ENCODE data around the gene PLOD3. TPM values are rescaled to one million over a fixed set of nuclear protein-coding genes. Genes with fewer than 3 reads are reported as not detected.

Gene PLOD3
- total RNA-seq, 1 experiment from 2014 or later = 83.7 TPM

DNA sequence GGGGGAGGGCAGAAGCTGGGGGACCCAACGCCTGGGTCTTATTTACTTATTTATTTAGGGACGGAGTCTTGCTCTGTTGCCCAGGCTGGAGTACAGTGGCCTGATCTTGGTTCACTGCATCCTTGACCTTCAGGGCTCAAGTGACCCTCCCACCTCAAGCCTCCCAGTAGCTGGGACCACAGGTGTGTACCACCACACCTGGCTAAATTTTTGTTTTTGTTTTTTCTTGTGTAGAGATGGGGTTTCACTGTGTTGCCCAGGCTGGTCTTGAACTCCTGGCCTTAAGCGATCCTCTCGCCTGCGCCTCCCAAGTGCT, 14.8 kb downstream of the PLOD3 start:
- ChIA-PET RAD21 (ENCODE audit: low non-redundant PET in 1 of 2, low total read pairs in 2 of 2, uncharacterized antibody in 2 of 2, unreplicated experiment in 2 of 2) (no interaction called here), POLR2A (no interaction called here), CTCF (interaction anchor here (2.3 kb wide), 1 partner anchor 10 kb away, joined by 13 read pairs; no protein-coding TSS in a partner anchor)
- TF ChIP-seq TCF7L2 (IDR thresholded peaks at IDR 0.05; ENCODE audit: borderline replicate concordance, extremely low read depth, insufficient read depth, insufficient read length) = no peak
- TF ChIP-seq POLR2AphosphoS5 (IDR thresholded peaks at IDR 0.05; ENCODE audit: low read depth, low read length) = no peak
- TF ChIP-seq JUND (IDR thresholded peaks at IDR 0.05) = no peak
- no peak for TF ChIP-seq POLR2A (IDR thresholded peaks at IDR 0.05; ENCODE audit: borderline replicate concordance, extremely low read depth, insufficient read depth, insufficient read length)
- H3K79me2 ChIP-seq (ENCODE audit: insufficient read depth, low read length) = no peaks in the 10 kb centered on the region
- no peak for DNase-seq (ENCODE audit: low read depth, low spot score)
- H3K4me1 ChIP-seq (ENCODE audit: control insufficient read depth in 1 of 2, insufficient read depth in 2 of 2, low read length in 2 of 2) = peaks cover 0 to 8% of the 10 kb centered on the region in 2 experiments; a peak in 3 of 4 replicates
- H3K4me2 ChIP-seq (ENCODE audit: low read length) = no peak overlapping the region
- no peaks in the 10 kb centered on the region for H4K20me1 ChIP-seq (ENCODE audit: insufficient read depth)
- H3K27ac ChIP-seq (ENCODE audit: low read depth, low read length) = no peak overlapping the region
- H2AFZ ChIP-seq (ENCODE audit: low read depth, low read length, poor library complexity, severe bottlenecking) = no peak overlapping the region
- no peak for ATAC-seq
- H3K9me3 ChIP-seq (ENCODE audit: control insufficient read depth in 1 of 2, insufficient read depth in 1 of 2, low read depth in 1 of 2, low read length in 2 of 2) = no peaks in the 10 kb centered on the region
- no peaks in the 10 kb centered on the region for H3K27me3 ChIP-seq (ENCODE audit: insufficient read depth, low read length)
- BruUV-seq (replicated peaks) = no TSS peak
- no peak overlapping the region for H3K9ac ChIP-seq (ENCODE audit: low read length)
- intact Hi-C loops (cut with micrococcal nuclease) = no loop called here
- H3K36me3 ChIP-seq (ENCODE audit: control insufficient read depth in 1 of 2, insufficient read depth in 2 of 2, low read length in 2 of 2) = no peaks in the 10 kb centered on the region
- H3K4me3 ChIP-seq (replicated peaks in 1 of 2; ENCODE audit: low read depth in 1 of 2, low read length in 2 of 2) = no peak overlapping the region
- no peaks in the 10 kb centered on the region for H3K9me2 ChIP-seq (ENCODE audit: insufficient read depth)

DNA sequence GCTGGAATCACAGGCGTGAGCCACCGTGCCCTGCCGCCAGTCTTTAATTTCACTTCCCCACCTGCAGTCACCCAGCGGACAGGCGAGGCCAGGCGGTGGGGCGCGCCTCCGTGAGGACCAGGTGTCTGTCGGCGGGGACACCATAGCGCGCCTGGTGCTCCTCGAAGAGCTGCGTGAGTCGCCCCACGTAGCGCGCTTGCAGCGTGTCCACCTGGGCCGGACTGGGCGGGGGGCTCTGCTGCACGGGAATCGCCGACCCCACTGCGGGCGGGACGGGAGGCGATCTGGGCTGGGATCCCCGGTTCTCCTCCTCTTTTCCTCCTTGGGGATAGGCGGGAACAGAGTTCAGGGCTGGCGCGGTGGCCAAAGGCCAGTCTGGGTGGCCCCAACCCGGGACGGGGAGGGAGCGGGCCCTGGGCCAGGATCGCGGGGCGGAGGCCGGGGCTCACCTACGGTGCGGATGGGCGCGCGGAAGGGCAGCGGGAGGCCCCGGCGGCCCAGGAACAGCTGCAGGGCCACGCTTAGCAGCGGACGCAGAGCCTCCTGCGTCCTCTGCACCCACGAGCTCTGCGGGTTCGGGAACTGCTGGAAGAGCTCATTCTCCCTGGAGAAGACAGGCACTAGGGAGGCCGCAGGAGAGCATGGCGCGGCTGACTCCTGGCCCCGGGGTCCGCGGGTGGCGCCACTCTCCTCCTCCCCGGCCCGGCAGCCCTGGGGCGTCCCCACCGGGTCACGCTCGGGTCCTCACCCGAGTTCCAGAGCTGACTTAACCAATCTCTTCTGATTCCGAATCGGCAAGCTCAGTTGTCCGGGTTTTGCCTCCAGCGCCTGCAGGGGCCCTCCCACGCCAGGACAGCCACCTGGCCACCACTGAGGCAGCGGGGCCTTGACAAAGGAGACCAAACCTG, 15.4 kb downstream of the PLOD3 start:
- H3K27ac ChIP-seq (ENCODE audit: low read depth, low read length) = no peak overlapping the region
- no peak overlapping the region for H3K9ac ChIP-seq (ENCODE audit: low read length)
- CTCF ChIA-PET = interaction anchor here (2.3 kb wide), 1 partner anchor 10 kb away, joined by 13 read pairs; no protein-coding TSS in a partner anchor
- peaks cover 0 to 8% of the 10 kb centered on the region in 2 experiments; a peak in 3 of 4 replicates for H3K4me1 ChIP-seq (ENCODE audit: control insufficient read depth in 1 of 2, insufficient read depth in 2 of 2, low read length in 2 of 2)
- no peaks in the 10 kb centered on the region for H3K27me3 ChIP-seq (ENCODE audit: insufficient read depth, low read length)
- ATAC-seq (no peak), DNase-seq (ENCODE audit: low read depth, low spot score) (no peak)
- H3K9me2 ChIP-seq (ENCODE audit: insufficient read depth) = no peaks in the 10 kb centered on the region
- intact Hi-C loops (cut with micrococcal nuclease) = no loop called here
- POLR2A ChIA-PET = no interaction called here
- H3K9me3 ChIP-seq (ENCODE audit: control insufficient read depth in 1 of 2, insufficient read depth in 1 of 2, low read depth in 1 of 2, low read length in 2 of 2) = no peaks in the 10 kb centered on the region
- no peak overlapping the region for H3K4me2 ChIP-seq (ENCODE audit: low read length)
- BruUV-seq (replicated peaks) = no TSS peak
- no peaks in the 10 kb centered on the region for H3K36me3 ChIP-seq (ENCODE audit: control insufficient read depth in 1 of 2, insufficient read depth in 2 of 2, low read length in 2 of 2)
- H4K20me1 ChIP-seq (ENCODE audit: insufficient read depth) = no peaks in the 10 kb centered on the region
- H2AFZ ChIP-seq (ENCODE audit: low read depth, low read length, poor library complexity, severe bottlenecking) = no peak overlapping the region
- RAD21 ChIA-PET (ENCODE audit: low non-redundant PET in 1 of 2, low total read pairs in 2 of 2, uncharacterized antibody in 2 of 2, unreplicated experiment in 2 of 2) = no interaction called here
- H3K4me3 ChIP-seq (replicated peaks in 1 of 2; ENCODE audit: low read depth in 1 of 2, low read length in 2 of 2) = no peak overlapping the region
- H3K79me2 ChIP-seq (ENCODE audit: insufficient read depth, low read length) = no peaks in the 10 kb centered on the region
- no peak for TF ChIP-seq EZH2phosphoT487 (IDR thresholded peaks at IDR 0.05; ENCODE audit: borderline replicate concordance)
- no peak for TF ChIP-seq SIN3A (IDR thresholded peaks at IDR 0.05; ENCODE audit: low read depth)
- TF ChIP-seq EZH2 (IDR thresholded peaks at IDR 0.05) = no peak
- TF ChIP-seq POLR2AphosphoS5 (IDR thresholded peaks at IDR 0.05; ENCODE audit: low read depth, low read length) = no peak
- no peak for TF ChIP-seq POLR2A (IDR thresholded peaks at IDR 0.05; ENCODE audit: borderline replicate concordance, extremely low read depth, insufficient read depth, insufficient read length)
- no peak for TF ChIP-seq ELF1 (IDR thresholded peaks at IDR 0.05; ENCODE audit: borderline replicate concordance, low read depth)
- TF ChIP-seq, protein P1, sequence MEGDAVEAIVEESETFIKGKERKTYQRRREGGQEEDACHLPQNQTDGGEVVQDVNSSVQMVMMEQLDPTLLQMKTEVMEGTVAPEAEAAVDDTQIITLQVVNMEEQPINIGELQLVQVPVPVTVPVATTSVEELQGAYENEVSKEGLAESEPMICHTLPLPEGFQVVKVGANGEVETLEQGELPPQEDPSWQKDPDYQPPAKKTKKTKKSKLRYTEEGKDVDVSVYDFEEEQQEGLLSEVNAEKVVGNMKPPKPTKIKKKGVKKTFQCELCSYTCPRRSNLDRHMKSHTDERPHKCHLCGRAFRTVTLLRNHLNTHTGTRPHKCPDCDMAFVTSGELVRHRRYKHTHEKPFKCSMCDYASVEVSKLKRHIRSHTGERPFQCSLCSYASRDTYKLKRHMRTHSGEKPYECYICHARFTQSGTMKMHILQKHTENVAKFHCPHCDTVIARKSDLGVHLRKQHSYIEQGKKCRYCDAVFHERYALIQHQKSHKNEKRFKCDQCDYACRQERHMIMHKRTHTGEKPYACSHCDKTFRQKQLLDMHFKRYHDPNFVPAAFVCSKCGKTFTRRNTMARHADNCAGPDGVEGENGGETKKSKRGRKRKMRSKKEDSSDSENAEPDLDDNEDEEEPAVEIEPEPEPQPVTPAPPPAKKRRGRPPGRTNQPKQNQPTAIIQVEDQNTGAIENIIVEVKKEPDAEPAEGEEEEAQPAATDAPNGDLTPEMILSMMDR (IDR thresholded peaks at IDR 0.05 in 2 of 3, conservative IDR thresholded peaks at IDR 0.05 in 1 of 3; ENCODE audit: borderline replicate concordance in 1 of 3, insufficient read depth in 1 of 3, low read depth in 2 of 3, low read length in 2 of 3) = no peak
- TF ChIP-seq, protein P2, sequence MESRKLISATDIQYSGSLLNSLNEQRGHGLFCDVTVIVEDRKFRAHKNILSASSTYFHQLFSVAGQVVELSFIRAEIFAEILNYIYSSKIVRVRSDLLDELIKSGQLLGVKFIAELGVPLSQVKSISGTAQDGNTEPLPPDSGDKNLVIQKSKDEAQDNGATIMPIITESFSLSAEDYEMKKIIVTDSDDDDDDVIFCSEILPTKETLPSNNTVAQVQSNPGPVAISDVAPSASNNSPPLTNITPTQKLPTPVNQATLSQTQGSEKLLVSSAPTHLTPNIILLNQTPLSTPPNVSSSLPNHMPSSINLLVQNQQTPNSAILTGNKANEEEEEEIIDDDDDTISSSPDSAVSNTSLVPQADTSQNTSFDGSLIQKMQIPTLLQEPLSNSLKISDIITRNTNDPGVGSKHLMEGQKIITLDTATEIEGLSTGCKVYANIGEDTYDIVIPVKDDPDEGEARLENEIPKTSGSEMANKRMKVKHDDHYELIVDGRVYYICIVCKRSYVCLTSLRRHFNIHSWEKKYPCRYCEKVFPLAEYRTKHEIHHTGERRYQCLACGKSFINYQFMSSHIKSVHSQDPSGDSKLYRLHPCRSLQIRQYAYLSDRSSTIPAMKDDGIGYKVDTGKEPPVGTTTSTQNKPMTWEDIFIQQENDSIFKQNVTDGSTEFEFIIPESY (IDR thresholded peaks at IDR 0.05; ENCODE audit: extremely low read depth, insufficient replicate concordance, low read length) = no peak
- TF ChIP-seq EGR1 (IDR thresholded peaks at IDR 0.05; ENCODE audit: low read depth) = no peak
- no peak for TF ChIP-seq TCF7L2 (IDR thresholded peaks at IDR 0.05; ENCODE audit: borderline replicate concordance, extremely low read depth, insufficient read depth, insufficient read length)
- TF ChIP-seq FOSL1 (IDR thresholded peaks at IDR 0.05; ENCODE audit: low read depth) = no peak
- TF ChIP-seq RAD21 (IDR thresholded peaks at IDR 0.05; ENCODE audit: low read depth) = no peak
- TF ChIP-seq CEBPB (IDR thresholded peaks at IDR 0.05; ENCODE audit: low read depth) = no peak
- TF ChIP-seq JUND (IDR thresholded peaks at IDR 0.05) = no peak
- no peak for TF ChIP-seq YY1 (IDR thresholded peaks at IDR 0.05; ENCODE audit: extremely low read depth, insufficient replicate concordance, low read depth, low read length)

Data from HCT116 (cell line).